ENCODE measurements around the gene SPAG9.

GRCh38 chr17:50947782-50948543 lies 172.7 kb downstream of the SPAG9 start:
- TF ChIP-seq POLR2A (IDR thresholded peaks at IDR 0.05) (no peak), CTCF (IDR thresholded peaks at IDR 0.05) (no peak)
